ENCODE data around the gene CADPS2.

GRCh38 chr7:122407195-122407594, 479.1 kb downstream of the CADPS2 start:
- no peak for TF ChIP-seq CTCF (conservative IDR thresholded peaks at IDR 0.05; ENCODE audit: low read length)
- no peak for TF ChIP-seq EZH2phosphoT487 (IDR thresholded peaks at IDR 0.05; ENCODE audit: borderline replicate concordance, low read depth, low read length)
